IMR-90 (cell line): ENCODE results near the gene ZNF346. TPM values are rescaled to one million over a fixed set of nuclear protein-coding genes. Genes with fewer than 3 reads are reported as not detected.

ENCODE experiments used
- ATAC-seq: fragments of 200-7000 bp; cut with Tn5 transposase; 2 replicates; pipeline ENCODE4 v1.9.1; 2020; ENCODE audit warnings: low read depth, mild to moderate bottlenecking, moderate library complexity
- BruUV-seq: library from RNA; stranded (reverse); fragments of 400-500 nt; replicated peaks from 2 replicates; lab custom pipeline; 2021; lab: Mats Ljungman, UMichigan
- CTCF ChIA-PET: fragments of 300-600 bp; formaldehyde crosslinking; extraction: SDS; loops from one replicate; lab custom pipeline; 2021; ENCODE audit warnings: antibody characterized with exemption; lab: Yijun Ruan, JAX
- POLR2A ChIA-PET: fragments of 300-600 bp; sonication (Branson Sonifier 250); formaldehyde crosslinking; loops from one replicate; lab custom pipeline; 2022; ENCODE audit warnings: antibody characterized with exemption; ENCODE audit not compliant: unreplicated experiment; lab: Charles Lee
- DNase-seq: peaks from one replicate; pipeline ENCODE4 v3.0.0; 2013
- H2AFZ ChIP-seq: replicated peaks from 2 replicates; pipeline ENCODE3; 2013; ENCODE audit warnings: low read length, mild to moderate bottlenecking; ENCODE audit not compliant: poor library complexity
- H2AK5ac ChIP-seq: 2 replicates; pipeline ENCODE4 v1.6.1; 2013; ENCODE audit warnings: low read depth, low read length, inconsistent platforms
- H2AK9ac ChIP-seq: replicated peaks from 2 replicates; pipeline ENCODE3; 2013; ENCODE audit warnings: mild to moderate bottlenecking, low read depth, low read length, moderate library complexity; ENCODE audit not compliant: poor library complexity
- H2BK120ac ChIP-seq: 2 replicates; pipeline ENCODE4 v1.6.1; 2013; ENCODE audit warnings: low read depth, low read length, inconsistent platforms
- H2BK15ac ChIP-seq: 3 replicates; pipeline ENCODE4 v1.6.1; 2013; ENCODE audit warnings: low read depth, low read length, inconsistent platforms
- H2BK20ac ChIP-seq: 2 replicates; pipeline ENCODE4 v1.6.1; 2013; ENCODE audit warnings: low read depth, mild to moderate bottlenecking, inconsistent platforms, low read length, moderate library complexity
- H2BK5ac ChIP-seq: 2 replicates; pipeline ENCODE4 v1.6.1; 2013; ENCODE audit warnings: mild to moderate bottlenecking, low read depth, low read length, inconsistent platforms; ENCODE audit not compliant: poor library complexity, severe bottlenecking
- H3K14ac ChIP-seq: replicated peaks from 2 replicates; pipeline ENCODE4 v1.6.1; 2013; ENCODE audit warnings: low read depth, low read length, inconsistent platforms
- H3K18ac ChIP-seq: 2 replicates; pipeline ENCODE4 v1.6.1; 2013; ENCODE audit warnings: low read depth, low read length, control low read depth
- H3K23ac ChIP-seq: 2 replicates; pipeline ENCODE4 v1.6.1; 2013; ENCODE audit warnings: low read depth, low read length, inconsistent platforms
- H3K27ac ChIP-seq: 2 replicates; pipeline ENCODE4 v1.5.1; 2013; ENCODE audit warnings: mild to moderate bottlenecking, control low read depth, low read length; ENCODE audit not compliant: insufficient read depth
- H3K27me3 ChIP-seq: 2 replicates; pipeline ENCODE4 v1.6.1; 2013; ENCODE audit warnings: low read length; ENCODE audit not compliant: control insufficient read depth, insufficient read depth
- H3K36me3 ChIP-seq: 2 replicates; pipeline ENCODE4 v1.6.1; 2013; ENCODE audit warnings: low read length, mixed read lengths; ENCODE audit not compliant: control insufficient read depth, insufficient read depth
- H3K4ac ChIP-seq: 2 replicates; pipeline ENCODE4 v1.6.1; 2013; ENCODE audit warnings: low read depth, low read length, inconsistent platforms
- H3K4me1 ChIP-seq: 2 replicates; pipeline ENCODE4 v1.6.1; 2013; ENCODE audit warnings: low read length, mixed read lengths; ENCODE audit not compliant: control insufficient read depth, insufficient read depth
- H3K4me2 ChIP-seq: 2 replicates; pipeline ENCODE4 v1.6.1; 2013; ENCODE audit warnings: low read depth, mild to moderate bottlenecking, control low read depth, low read length, moderate library complexity
- H3K4me3 ChIP-seq: 2 replicates; pipeline ENCODE4 v1.5.1; 2013; ENCODE audit warnings: low read depth, mild to moderate bottlenecking, control low read depth, low read length, moderate library complexity; ENCODE audit not compliant: insufficient read depth
- H3K56ac ChIP-seq: 2 replicates; pipeline ENCODE4 v1.6.1; 2013; ENCODE audit warnings: low read length, inconsistent platforms; ENCODE audit not compliant: insufficient read depth; ENCODE audit errors: extremely low read depth
- H3K79me1 ChIP-seq, 2 experiments: 2 replicates each; pipeline ENCODE4 v1.6.1; 2013; ENCODE audit warnings: low read length in 2 of 2, inconsistent platforms in 1 of 2, low read depth in 1 of 2
- H3K9ac ChIP-seq: 2 replicates; pipeline ENCODE4 v1.6.1; 2013; ENCODE audit warnings: low read depth, low read length, control low read depth
- H3K9me1 ChIP-seq: 2 replicates; pipeline ENCODE4 v1.6.1; 2013; ENCODE audit warnings: low read length, inconsistent platforms; ENCODE audit not compliant: insufficient read depth
- H3K9me3 ChIP-seq: 2 replicates; pipeline ENCODE4 v1.6.1; 2013; ENCODE audit warnings: low read length; ENCODE audit not compliant: control insufficient read depth, insufficient read depth
- H4K20me1 ChIP-seq: 2 replicates; pipeline ENCODE4 v1.6.1; 2013; ENCODE audit warnings: low read length, inconsistent platforms; ENCODE audit not compliant: insufficient read depth
- H4K5ac ChIP-seq: 2 replicates; pipeline ENCODE4 v1.6.1; 2013; ENCODE audit warnings: mild to moderate bottlenecking, low read depth, low read length, control low read depth
- H4K8ac ChIP-seq, 2 experiments: 2 replicates each; pipeline ENCODE4 v1.6.1; 2013; ENCODE audit warnings: low read depth in 2 of 2, low read length in 2 of 2, control low read depth in 1 of 2, inconsistent platforms in 1 of 2
- H4K91ac ChIP-seq: 2 replicates; pipeline ENCODE4 v1.6.1; 2013; ENCODE audit warnings: low read depth, low read length, inconsistent platforms; ENCODE audit not compliant: insufficient read depth
- BHLHE40 ChIP-seq: fragments of 150-350 bp; IDR thresholded peaks from 2 replicates; pipeline ENCODE4 v1.6.1; 2016; ENCODE audit warnings: mild to moderate bottlenecking, low read depth, low read length
- CEBPB ChIP-seq: IDR thresholded peaks from 2 replicates; pipeline ENCODE4 v1.6.1; 2012; ENCODE audit warnings: low read depth, low read length, improper control_type of control experiment
- CHD1 ChIP-seq: IDR thresholded peaks from 2 replicates; pipeline ENCODE4 v1.6.1; 2012; ENCODE audit warnings: low read depth, low read length, improper control_type of control experiment
- FOS ChIP-seq: fragments of 150-350 bp; IDR thresholded peaks from 2 replicates; pipeline ENCODE4 v1.6.1; 2016; ENCODE audit warnings: low read depth, low read length
- MAFK ChIP-seq: IDR thresholded peaks from 2 replicates; pipeline ENCODE4 v1.6.1; 2012; ENCODE audit warnings: low read depth, low read length, improper control_type of control experiment
- MAZ ChIP-seq: IDR thresholded peaks from 2 replicates; pipeline ENCODE4 v1.6.1; 2012; ENCODE audit warnings: low read depth, mild to moderate bottlenecking, low read length, improper control_type of control experiment, moderate library complexity, borderline replicate concordance
- MXI1 ChIP-seq: IDR thresholded peaks from 2 replicates; pipeline ENCODE4 v1.6.1; 2012; ENCODE audit warnings: low read depth, mild to moderate bottlenecking, low read length, moderate library complexity, borderline replicate concordance
- NFE2L2 ChIP-seq: fragments of 150-350 bp; IDR thresholded peaks from 2 replicates; pipeline ENCODE4 v1.6.1; 2016; ENCODE audit warnings: low read depth, mild to moderate bottlenecking, low read length
- POLR2A ChIP-seq: IDR thresholded peaks from 2 replicates; pipeline ENCODE4 v1.6.1; 2012; ENCODE audit warnings: mild to moderate bottlenecking, low read depth, low read length
- RAD21 ChIP-seq: IDR thresholded peaks from 2 replicates; pipeline ENCODE4 v1.6.1; 2012; ENCODE audit warnings: low read length, improper control_type of control experiment
- RFX5 ChIP-seq: IDR thresholded peaks from 2 replicates; pipeline ENCODE4 v1.8.0; 2012; ENCODE audit warnings: low read depth, mild to moderate bottlenecking, low read length, moderate library complexity
- WGBS, 2 experiments: methylation state at CpG; one replicate each; pipeline versions ENCODE4 v1.1.5 to v1.1.7; 2013; ENCODE audit warnings: missing lambda C conversion rate in 2 of 2; ENCODE audit not compliant: insufficient read length in 1 of 2; ENCODE audit errors: extremely low coverage in 2 of 2; 5-methylcytosine and 5-hydroxymethylcytosine counted together
- dilution Hi-C: fragments of 300-500 bp; cut with HindIII; formaldehyde crosslinking; loops from one replicate; pipeline ENCODE4 v1.14.3; 2018; ENCODE audit warnings: low sequenced_read_pairs; ENCODE audit not compliant: unreplicated experiment
- in situ Hi-C: fragments of 300-500 bp; cut with MboI; formaldehyde crosslinking; loops from 3 replicates; pipeline ENCODE4 v1.14.3; 2019; ENCODE audit warnings: low sequenced_read_pairs, inconsistent platforms, mixed read lengths
- intact Hi-C: fragments of 100-400 bp; cut with micrococcal nuclease; formaldehyde crosslinking; loops from 2 replicates; pipeline ENCODE4 v1.10.0; 2022
- polyA plus RNA-seq, 3 experiments: library from polyadenylated mRNA; depleted of rRNA; stranded (reverse); fragments of >200 nt; gene quantifications; 2 replicates each; pipeline ENCODE4 v1.2.3, GENCODE V29; 2012; ENCODE audit warnings: low replicate concordance in 1 of 3
- total RNA-seq: library from RNA; depleted of rRNA; stranded (reverse); fragments of >200 nt; gene quantifications from 2 replicates; pipeline ENCODE4 v1.2.3, GENCODE V29; 2012
- TF ChIP-seq, protein P1 (sequence below): fragments of 150-350 bp; IDR thresholded peaks from 2 replicates; pipeline ENCODE4 v1.6.1; 2017; ENCODE audit warnings: mild to moderate bottlenecking, antibody characterized with exemption, low read length, low read depth
- TF ChIP-seq, protein P2 (sequence below): fragments of 150-350 bp; IDR thresholded peaks from 2 replicates; pipeline ENCODE4 v1.6.1; 2016; ENCODE audit warnings: low read depth, mild to moderate bottlenecking, low read length, moderate library complexity, borderline replicate concordance
- TF ChIP-seq, protein P3 (sequence below): conservative IDR thresholded peaks from 2 replicates; pipeline ENCODE4 v1.5.1; 2012; ENCODE audit warnings: mild to moderate bottlenecking, low read depth, low read length, improper control_type of control experiment

The ZNF346 gene
- total and polyA plus RNA-seq, 2 of the 4 experiments (the other 2 are of a cell fraction): 15.1 to 17.0 TPM

DNA sequence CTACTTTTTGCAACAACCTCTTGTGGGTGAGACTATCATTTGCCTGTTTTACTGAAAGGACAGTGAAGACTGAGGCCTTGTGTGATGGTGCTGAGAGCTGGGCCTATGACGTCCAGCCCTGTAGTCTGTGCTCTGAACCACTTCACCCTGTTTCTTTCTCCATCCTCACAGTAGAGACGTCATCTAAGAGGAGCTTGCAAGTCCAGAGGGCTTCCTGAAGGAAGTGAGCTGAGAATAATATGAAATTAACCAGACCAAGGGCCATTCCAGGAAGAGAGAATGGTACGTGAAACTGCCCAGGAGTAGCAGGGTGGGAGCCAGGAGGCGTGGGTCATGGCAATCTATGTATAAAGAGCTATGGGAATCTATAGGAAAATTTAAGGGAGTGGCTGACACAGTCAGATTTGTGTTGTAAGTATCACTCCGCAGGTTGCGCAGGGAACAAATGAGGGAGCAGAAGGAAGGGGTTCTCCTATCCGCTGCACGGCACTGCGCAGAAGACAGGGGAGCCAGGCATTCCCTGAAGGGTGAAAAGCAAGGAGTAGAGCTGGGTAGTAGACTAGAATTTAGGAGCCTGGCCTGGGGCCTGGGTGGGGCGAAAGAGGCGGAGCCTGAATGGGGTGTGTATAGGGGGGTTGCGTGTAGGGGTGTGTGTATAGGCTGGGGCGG is 63.6 kb downstream of the ZNF346 start:
- H2BK20ac ChIP-seq: no peak overlapping the region
- BruUV-seq: no TSS peak
- CTCF ChIA-PET: interaction anchor here (0.7 to 1.3 kb wide), 4 partner anchors 12 to 26 kb away, joined by 3 to 7 read pairs (median 3); no protein-coding TSS in a partner anchor
- no peaks in the 10 kb centered on the region; the same call in 1 of the 2 replicates for H4K20me1 ChIP-seq
- H3K4me2 ChIP-seq: no peak overlapping the region
- H3K14ac ChIP-seq: no peak overlapping the region
- H4K5ac ChIP-seq: no peak overlapping the region
- no peak overlapping the region for H4K91ac ChIP-seq
- POLR2A ChIA-PET: no interaction called here
- no peak for TF ChIP-seq BHLHE40
- TF ChIP-seq RFX5: no peak
- TF ChIP-seq POLR2A: no peak
- TF ChIP-seq MAZ: no peak
- TF ChIP-seq, protein P1, sequence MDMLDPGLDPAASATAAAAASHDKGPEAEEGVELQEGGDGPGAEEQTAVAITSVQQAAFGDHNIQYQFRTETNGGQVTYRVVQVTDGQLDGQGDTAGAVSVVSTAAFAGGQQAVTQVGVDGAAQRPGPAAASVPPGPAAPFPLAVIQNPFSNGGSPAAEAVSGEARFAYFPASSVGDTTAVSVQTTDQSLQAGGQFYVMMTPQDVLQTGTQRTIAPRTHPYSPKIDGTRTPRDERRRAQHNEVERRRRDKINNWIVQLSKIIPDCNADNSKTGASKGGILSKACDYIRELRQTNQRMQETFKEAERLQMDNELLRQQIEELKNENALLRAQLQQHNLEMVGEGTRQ: no peak
- no peak for TF ChIP-seq FOS
- TF ChIP-seq, protein P2, sequence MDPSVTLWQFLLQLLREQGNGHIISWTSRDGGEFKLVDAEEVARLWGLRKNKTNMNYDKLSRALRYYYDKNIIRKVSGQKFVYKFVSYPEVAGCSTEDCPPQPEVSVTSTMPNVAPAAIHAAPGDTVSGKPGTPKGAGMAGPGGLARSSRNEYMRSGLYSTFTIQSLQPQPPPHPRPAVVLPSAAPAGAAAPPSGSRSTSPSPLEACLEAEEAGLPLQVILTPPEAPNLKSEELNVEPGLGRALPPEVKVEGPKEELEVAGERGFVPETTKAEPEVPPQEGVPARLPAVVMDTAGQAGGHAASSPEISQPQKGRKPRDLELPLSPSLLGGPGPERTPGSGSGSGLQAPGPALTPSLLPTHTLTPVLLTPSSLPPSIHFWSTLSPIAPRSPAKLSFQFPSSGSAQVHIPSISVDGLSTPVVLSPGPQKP: no peak
- TF ChIP-seq MAFK: no peak
- TF ChIP-seq NFE2L2: no peak
- no peak for TF ChIP-seq CEBPB
- no peak for TF ChIP-seq RAD21
- TF ChIP-seq, protein P3, sequence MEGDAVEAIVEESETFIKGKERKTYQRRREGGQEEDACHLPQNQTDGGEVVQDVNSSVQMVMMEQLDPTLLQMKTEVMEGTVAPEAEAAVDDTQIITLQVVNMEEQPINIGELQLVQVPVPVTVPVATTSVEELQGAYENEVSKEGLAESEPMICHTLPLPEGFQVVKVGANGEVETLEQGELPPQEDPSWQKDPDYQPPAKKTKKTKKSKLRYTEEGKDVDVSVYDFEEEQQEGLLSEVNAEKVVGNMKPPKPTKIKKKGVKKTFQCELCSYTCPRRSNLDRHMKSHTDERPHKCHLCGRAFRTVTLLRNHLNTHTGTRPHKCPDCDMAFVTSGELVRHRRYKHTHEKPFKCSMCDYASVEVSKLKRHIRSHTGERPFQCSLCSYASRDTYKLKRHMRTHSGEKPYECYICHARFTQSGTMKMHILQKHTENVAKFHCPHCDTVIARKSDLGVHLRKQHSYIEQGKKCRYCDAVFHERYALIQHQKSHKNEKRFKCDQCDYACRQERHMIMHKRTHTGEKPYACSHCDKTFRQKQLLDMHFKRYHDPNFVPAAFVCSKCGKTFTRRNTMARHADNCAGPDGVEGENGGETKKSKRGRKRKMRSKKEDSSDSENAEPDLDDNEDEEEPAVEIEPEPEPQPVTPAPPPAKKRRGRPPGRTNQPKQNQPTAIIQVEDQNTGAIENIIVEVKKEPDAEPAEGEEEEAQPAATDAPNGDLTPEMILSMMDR: no peak
- TF ChIP-seq CHD1: no peak
- no peak for TF ChIP-seq MXI1
- H3K23ac ChIP-seq: no peak overlapping the region
- WGBS, 2 experiments: 59% methylated on average over 6 of the region's 13 CpGs; no CpG with 5 or more reads in 1 of the 2 experiments
- no peak overlapping the region for H4K8ac ChIP-seq
- H3K9me3 ChIP-seq: no peaks in the 10 kb centered on the region
- no peak overlapping the region for H3K56ac ChIP-seq
- no peak overlapping the region for H3K9ac ChIP-seq
- H2BK15ac ChIP-seq: no peak overlapping the region
- H3K27me3 ChIP-seq: peaks cover 8% of the 10 kb centered on the region
- dilution Hi-C loops (no loop called here), in situ Hi-C loops (no loop called here), intact Hi-C loops (no loop called here)
- H3K9me1 ChIP-seq: 0 out of 2 replicates have a peak, but pooled peaks cover 3% of the 10 kb centered on the region
- no peaks in the 10 kb centered on the region for H3K79me1 ChIP-seq
- ATAC-seq (no peak), DNase-seq (no peak)
- no peak overlapping the region for H3K4ac ChIP-seq
- peaks cover 9% of the 10 kb centered on the region; the same call in 1 of the 2 replicates for H3K4me1 ChIP-seq
- no peak overlapping the region for H2BK120ac ChIP-seq
- H3K18ac ChIP-seq: no peak overlapping the region
- no peak overlapping the region for H2AK5ac ChIP-seq
- no peak overlapping the region for H3K27ac ChIP-seq
- H3K36me3 ChIP-seq: peaks cover 2% of the 10 kb centered on the region; the same call in 1 of the 2 replicates
- no peak overlapping the region for H2BK5ac ChIP-seq
- H2AK9ac ChIP-seq: no peak overlapping the region
- H3K4me3 ChIP-seq: no peak overlapping the region
- no peak overlapping the region for H2AFZ ChIP-seq
